SK-N-MC (cell line): Measurements from ENCODE around the gene DMAP1.
"Not testable (repeated sequence)": the region's sequence is repeated elsewhere in the genome, so short reads cannot be mapped to it uniquely, and the experiment has no call there.

Source experiments
- DNase-seq: peaks from one replicate; pipeline ENCODE4 v3.0.0-alpha.2; 2011; ENCODE audit warnings: low read depth, low spot score
- H3K27ac ChIP-seq: fragments of 200-600 bp; sonication (generic); 2 replicates; pipeline ENCODE4 v1.5.1; 2016; ENCODE audit warnings: mixed run types
- H3K36me3 ChIP-seq: fragments of 200-600 bp; sonication (generic); 2 replicates; pipeline ENCODE4 v1.6.1; 2017; ENCODE audit warnings: antibody characterized with exemption, low read length, mixed read lengths; ENCODE audit not compliant: insufficient read depth
- H3K4me3 ChIP-seq: fragments of 200-600 bp; sonication (generic); 2 replicates; pipeline ENCODE4 v1.5.1; 2016
- H3K9ac ChIP-seq: fragments of 200-600 bp; sonication (generic); 2 replicates; pipeline ENCODE4 v1.8.0; 2017; ENCODE audit warnings: mixed run types, mixed read lengths; ENCODE audit not compliant: insufficient read length
- H3K9me3 ChIP-seq: fragments of 200-600 bp; sonication (generic); 2 replicates; pipeline ENCODE4 v1.6.1; 2017; ENCODE audit warnings: low read depth, mild to moderate bottlenecking, antibody characterized with exemption, low read length, moderate library complexity, mixed read lengths
- EZH2 ChIP-seq: fragments of 200-600 bp; sonication (generic); IDR thresholded peaks from one replicate; pipeline ENCODE4 v1.6.1; 2017; ENCODE audit warnings: antibody characterized with exemption
- FOXP2 ChIP-seq: optimal IDR thresholded peaks from 2 replicates; pipeline ENCODE3; 2011; ENCODE audit warnings: mild to moderate bottlenecking, moderate library complexity; ENCODE audit not compliant: insufficient read depth; ENCODE audit errors: extremely low read length, control extremely low read depth
- POLR2AphosphoS5 ChIP-seq: IDR thresholded peaks from 2 replicates; pipeline ENCODE4 v1.6.1; 2012; ENCODE audit warnings: mild to moderate bottlenecking, low read depth, low read length, borderline replicate concordance

The DMAP1 gene, protein sequence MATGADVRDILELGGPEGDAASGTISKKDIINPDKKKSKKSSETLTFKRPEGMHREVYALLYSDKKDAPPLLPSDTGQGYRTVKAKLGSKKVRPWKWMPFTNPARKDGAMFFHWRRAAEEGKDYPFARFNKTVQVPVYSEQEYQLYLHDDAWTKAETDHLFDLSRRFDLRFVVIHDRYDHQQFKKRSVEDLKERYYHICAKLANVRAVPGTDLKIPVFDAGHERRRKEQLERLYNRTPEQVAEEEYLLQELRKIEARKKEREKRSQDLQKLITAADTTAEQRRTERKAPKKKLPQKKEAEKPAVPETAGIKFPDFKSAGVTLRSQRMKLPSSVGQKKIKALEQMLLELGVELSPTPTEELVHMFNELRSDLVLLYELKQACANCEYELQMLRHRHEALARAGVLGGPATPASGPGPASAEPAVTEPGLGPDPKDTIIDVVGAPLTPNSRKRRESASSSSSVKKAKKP

DNA sequence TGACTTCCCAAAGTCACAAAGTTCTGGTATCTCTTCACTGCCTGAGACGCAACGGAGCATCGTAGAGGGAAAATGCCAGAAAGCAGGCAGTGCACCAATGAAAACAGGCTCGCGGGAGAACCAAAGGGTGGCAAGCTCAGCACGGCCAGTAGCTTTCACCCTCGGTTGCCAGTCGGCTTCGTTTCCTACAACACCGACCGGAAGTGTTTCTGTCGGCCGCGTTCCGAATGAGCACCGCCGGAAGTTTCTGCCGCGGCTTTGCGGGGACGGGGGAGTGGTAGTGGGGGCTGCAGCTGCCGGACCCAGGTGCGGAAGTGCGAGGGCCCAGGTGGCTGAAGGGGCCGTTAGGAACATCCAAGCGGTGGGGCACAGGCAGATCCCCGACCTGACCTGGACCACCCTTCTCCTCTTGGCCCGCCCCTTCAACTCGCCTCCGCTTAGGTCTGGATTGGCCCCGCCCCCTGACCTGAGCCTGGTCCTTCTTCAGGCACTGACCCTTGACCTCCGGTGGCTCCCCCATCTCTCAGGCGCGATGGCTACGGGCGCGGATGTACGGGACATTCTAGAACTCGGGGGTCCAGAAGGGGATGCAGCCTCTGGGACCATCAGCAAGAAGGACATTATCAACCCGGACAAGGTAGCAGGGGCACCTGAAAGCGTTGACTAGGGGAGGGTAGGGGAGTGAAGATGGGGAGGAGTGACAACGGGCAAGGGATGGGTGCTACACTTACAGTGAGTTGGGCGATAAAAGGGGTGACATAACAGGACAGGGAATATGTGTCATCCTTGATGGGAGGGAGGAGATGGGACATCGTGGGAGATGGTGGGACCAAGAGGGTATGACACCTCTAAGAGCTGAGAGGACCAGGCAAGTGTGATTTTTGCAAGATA, at the start of gene DMAP1:
Gene DMAP1 (plus strand): TSS at position 250 of the 891 bp plus-strand sequence. CDS start 283 bp downstream, at position 533.
- Histone ChIP-seq H3K9me3 (no peaks in the 10 kb centered on the region), H3K9ac (peak within 1 kb of the TSS; percentile 75), H3K4me3 (peak within 1 kb of the TSS; percentile 90), H3K27ac (no peak within 1 kb of the TSS), H3K36me3 (peaks cover 20% of the 10 kb centered on the region; the same call in 1 of the 2 replicates)
- TF ChIP-seq POLR2AphosphoS5 (peak; percentile 88), EZH2 (no peak), FOXP2 (peak; percentile 28)
- peak; percentile 50 for DNase-seq

DNA sequence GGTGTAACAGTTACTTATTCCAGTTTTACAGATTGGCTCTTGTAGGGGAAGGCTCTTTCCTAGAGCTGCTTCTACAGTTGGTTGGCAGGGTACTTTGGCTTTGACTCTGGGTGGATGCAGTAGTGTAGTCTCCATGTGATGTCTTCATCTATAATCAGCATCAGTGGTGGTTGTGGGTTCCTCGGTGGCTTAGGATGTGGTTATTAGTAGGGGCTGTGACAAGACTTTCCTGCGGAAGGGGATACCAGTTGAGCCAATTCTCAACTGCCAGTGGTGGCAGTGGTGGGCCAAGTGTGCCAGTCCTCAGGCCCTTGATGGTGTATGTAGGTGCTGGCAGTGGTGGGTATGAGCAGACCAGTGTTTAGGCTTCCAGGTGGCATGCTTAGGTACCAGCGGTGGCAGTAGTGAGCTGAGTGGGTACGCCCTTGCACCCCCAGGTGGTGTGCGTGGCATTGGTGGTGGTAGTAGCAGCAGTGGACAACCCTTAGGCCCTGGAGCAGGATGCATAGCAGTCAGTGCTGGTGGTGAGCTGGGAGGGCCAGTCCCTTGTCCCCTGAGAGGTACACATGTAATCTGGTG, 44.7 kb upstream of the DMAP1 start:
- no peak overlapping the region for H3K9ac ChIP-seq
- DNase-seq = no peak
- H3K4me3 ChIP-seq = no peak overlapping the region
- no peaks in the 10 kb centered on the region for H3K9me3 ChIP-seq
- H3K27ac ChIP-seq = no peak overlapping the region
- H3K36me3 ChIP-seq = no peaks in the 10 kb centered on the region
- TF ChIP-seq POLR2AphosphoS5 = no peak
- no peak for TF ChIP-seq EZH2
- no peak for TF ChIP-seq FOXP2

DNA sequence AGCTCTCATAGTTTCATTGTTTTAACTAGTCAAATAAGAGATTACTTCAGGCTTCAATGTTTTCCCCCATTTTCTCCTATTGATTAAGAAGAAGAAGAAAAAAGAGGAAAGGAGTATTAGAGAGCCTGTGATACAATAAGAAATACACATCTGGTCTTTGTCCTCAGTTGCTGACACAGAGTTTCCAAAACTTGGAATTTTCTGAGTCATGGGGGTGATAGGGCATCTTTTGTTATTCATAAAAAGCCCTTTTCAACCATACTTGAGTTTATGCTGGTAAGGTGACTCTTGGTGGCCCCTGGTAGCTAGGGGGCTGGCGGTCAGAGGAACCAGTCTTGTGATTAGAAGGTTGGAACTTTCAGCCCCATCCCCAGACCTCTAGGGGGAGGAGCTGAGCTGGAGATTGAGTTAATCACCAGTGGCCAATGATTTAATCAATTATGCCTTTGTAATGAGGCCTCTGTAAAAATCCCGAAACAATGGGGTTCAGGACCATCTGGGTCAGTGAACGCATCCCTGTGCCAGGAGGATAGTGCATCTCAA, 42.9 kb upstream of the DMAP1 start:
- no peaks in the 10 kb centered on the region for H3K36me3 ChIP-seq
- H3K27ac ChIP-seq = no peak overlapping the region
- no peak for TF ChIP-seq POLR2AphosphoS5
- H3K9me3 ChIP-seq = no peaks in the 10 kb centered on the region
- no peak for DNase-seq
- H3K4me3 ChIP-seq = no peak overlapping the region
- H3K9ac ChIP-seq = no peak overlapping the region

DNA sequence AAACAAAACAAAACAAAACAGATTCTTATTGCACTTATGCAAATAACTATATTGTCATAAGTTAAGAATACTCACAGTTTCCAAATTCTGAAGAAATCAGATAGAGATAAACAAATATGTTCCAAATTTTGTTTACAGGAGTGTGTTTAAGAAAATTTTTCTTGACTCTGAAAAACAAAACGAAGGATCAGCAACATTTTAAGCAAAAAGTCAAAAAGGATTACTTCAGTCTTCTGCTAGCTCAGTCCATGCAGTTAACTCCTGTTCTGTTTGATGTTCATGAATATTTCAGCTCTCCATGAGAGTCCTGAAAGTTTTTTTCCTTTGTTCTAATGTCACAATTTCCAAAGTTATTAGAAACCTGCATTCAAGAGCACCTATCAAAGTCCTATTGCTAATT, 38.6 kb upstream of the DMAP1 start:
- Histone ChIP-seq H3K9me3 (no peaks in the 10 kb centered on the region), H3K4me3 (no peak overlapping the region), H3K27ac (no peak overlapping the region), H3K9ac (no peak overlapping the region), H3K36me3 (no peaks in the 10 kb centered on the region)
- DNase-seq = no peak
- TF ChIP-seq EZH2 (no peak), POLR2AphosphoS5 (no peak), FOXP2 (no peak)

DNA sequence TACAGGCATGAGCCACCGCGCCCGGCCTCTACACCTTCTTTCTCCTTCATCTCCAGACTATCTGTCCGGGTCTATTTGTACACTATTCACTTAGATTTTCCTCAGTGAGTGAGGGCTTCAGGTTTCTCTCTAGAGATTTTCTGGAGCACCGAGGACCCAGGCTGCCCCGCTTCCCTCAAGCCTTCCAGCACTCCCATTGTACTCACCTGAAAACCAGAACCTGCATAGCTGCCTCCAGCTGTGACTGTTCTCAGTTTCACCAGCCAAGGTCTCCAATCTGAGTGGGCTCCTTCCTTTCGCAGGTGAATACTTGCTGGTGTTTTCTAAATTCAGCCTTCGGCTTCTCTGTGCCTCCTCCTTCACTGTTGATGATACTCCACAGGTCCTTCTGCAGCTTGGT, 12.9 kb upstream of the DMAP1 start:
- Histone ChIP-seq H3K27ac (no peak overlapping the region), H3K36me3 (no peaks in the 10 kb centered on the region), H3K9ac (no peak overlapping the region), H3K4me3 (no peak overlapping the region), H3K9me3 (no peaks in the 10 kb centered on the region)
- DNase-seq = no peak
- TF ChIP-seq POLR2AphosphoS5 (no peak), FOXP2 (no peak), EZH2 (no peak)

DNA sequence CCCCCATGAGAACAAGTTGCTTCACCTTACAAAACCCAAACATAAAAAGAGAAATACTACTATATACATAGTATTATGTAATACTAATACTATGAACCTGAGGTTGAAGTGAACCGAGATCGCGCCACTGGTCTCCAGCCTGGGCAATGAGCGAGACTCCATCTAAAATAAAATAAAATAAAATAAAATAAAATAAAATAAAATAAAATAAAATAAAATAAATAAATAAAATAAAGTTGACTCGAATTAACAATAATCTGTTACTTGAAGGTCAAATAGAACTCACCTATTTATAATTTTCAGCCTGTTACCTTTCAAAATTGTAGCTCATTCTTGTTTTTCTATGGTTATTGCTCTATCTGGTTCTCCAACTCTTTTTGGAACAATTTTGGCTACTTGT, 6.7 kb upstream of the DMAP1 start:
- not testable (repeated sequence) for H3K4me3 ChIP-seq, H3K27ac ChIP-seq, H3K9ac ChIP-seq, H3K9me3 ChIP-seq, DNase-seq, H3K36me3 ChIP-seq

DNA sequence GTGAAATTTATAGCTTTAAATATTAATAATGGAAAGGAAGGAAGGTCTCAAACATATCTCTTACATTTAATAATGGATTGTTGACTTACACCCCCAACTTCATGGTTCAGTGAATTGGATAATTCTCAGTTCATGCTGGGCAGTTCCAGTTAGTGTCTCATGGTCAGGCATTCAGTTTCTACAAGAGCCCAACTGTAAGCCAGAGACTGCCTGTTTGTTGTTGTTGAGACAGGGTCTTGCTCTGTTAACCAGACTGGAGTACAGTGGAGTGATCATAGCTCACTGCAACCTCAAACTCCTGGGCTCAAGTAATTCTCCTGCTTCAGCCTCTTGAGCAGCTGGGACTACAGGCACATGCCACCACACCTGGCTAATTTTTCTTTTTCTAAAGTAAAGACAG, 5.0 kb upstream of the DMAP1 start:
- DNase-seq = no peak
- no peak overlapping the region for H3K9ac ChIP-seq
- no peaks in the 10 kb centered on the region for H3K36me3 ChIP-seq
- TF ChIP-seq POLR2AphosphoS5 = no peak
- no peak for TF ChIP-seq FOXP2
- no peak for TF ChIP-seq EZH2
- no peak overlapping the region for H3K4me3 ChIP-seq
- no peak overlapping the region for H3K27ac ChIP-seq
- no peaks in the 10 kb centered on the region for H3K9me3 ChIP-seq

DNA sequence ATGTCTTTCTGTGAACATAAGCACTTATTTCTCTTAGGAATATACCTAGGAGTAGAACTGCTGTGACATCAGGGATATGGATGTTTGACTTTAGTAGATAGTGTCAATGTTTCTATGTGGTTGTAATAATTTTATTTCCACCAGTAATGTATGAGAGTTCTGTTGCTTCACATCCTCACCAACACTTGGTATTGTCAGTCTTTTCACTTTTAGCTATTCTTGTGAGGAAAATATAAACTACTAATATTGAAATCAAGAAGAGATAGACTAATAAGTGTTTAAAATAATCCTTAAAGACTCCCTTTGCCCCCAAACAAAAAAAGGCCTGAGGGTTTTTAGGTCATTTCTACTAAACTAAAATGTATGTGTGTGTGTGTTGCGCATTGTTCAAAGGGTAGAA, 2.7 kb upstream of the DMAP1 start:
- no peak overlapping the region for H3K27ac ChIP-seq
- no peaks in the 10 kb centered on the region for H3K9me3 ChIP-seq
- no peak overlapping the region for H3K4me3 ChIP-seq
- no peak for TF ChIP-seq POLR2AphosphoS5
- peaks cover 4% of the 10 kb centered on the region; the same call in 1 of the 2 replicates for H3K36me3 ChIP-seq
- no peak for DNase-seq
- no peak overlapping the region for H3K9ac ChIP-seq
